ENCODE data around the gene VAV2. TPM values are rescaled to one million over a fixed set of nuclear protein-coding genes. Genes with fewer than 3 reads are reported as not detected.
A peak's percentile ranks its signal among the peaks of the same experiment; 100 is the strongest.

Gene VAV2
- total RNA-seq, 1 donor from 2014 or later, result 21.0 TPM

DNA sequence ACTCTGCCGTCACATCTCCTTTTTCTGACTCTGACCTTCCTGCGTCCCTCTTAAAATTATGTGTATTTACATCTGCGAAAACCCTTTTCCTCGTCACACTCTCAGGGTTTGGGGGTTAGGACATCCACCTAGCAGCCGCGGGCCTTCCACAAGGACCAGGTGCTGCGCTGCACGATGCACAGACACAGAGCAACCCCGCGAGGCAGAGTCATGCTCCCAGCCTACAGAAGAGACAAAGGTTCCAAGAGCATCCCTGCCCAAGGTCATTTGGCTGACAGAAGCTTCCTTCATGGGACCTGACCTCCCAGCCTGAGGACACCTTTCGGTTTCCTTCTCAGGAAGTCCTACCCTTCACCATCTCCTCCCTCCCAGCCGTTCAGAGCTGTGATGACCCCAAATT is 135.3 kb downstream of the VAV2 start:
- DNase-seq (ENCODE audit: low read depth, low spot score), result no peak

DNA sequence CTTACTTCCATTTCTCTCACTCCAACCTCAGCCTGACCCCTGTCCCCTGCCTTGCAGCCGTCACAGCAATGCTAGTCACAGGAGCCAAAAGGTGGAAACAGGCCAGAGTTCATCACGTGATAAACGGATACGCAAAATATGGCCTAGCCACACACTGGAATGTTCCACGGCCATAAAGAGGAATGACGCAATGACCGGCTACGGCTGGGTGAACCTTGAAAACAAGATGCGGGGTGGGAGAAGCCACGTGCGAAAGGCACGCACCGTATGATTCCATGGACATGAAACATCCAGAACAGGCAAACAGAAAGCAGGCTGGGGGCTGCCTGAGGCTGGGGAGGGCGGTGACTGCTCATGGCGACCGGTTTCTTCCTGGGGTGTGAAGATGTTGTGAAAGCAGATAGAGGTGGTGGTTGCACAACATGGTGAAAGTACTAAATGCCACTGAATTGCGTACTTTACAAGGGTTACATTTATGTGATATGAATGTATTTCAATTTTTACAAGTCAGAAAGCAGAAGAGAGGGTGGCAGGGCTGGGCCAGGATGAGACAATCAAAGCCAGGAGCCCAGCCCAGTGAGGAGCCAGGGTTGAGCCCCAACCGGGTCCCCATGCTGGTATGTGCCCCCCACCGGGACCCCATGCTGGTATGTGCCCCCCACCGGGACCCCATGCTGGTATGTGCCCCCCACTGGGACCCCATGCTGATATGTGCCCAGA is 136.2 kb downstream of the VAV2 start:
- DNase-seq (ENCODE audit: low read depth, low spot score), result no peak

DNA sequence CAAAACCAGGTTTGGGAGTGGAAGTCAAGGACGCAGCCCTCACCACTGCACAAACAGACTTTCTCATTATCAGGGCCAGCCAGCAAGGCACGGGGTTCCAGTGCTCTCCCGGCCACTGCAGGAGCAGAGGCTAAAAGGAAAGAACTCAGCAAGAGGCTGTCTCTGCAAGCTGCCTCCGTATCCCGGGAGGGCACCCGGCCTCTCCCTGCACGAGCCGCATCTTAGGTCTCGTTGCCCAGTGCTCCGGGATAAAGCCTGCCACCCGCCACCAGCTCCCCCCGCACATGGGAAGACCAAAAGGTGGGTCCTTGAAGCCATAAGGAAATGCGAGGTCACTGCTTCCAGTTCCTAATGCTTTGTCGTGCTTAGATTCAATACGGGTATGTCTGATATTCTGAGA is 136.8 kb downstream of the VAV2 start:
- no peak for DNase-seq (ENCODE audit: low read depth, low spot score)

DNA sequence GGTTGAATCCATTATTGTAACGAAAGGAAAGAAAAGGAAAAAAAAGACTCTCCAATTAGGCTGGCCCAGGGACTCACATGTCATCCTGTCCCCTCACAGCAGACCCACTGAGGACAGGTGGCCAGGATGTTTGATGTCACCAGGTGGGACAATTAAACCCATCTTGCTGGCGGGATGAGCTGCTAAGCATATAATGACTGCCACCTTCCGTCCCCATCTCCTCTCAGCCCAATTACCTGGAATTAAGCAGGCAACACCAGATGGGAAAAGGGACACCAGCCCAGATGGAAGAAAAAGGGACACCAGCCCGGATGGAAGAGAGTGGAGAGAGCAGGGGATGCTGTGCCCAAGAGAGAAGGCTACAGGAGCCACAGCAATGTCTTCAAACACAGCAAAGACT is 137.4 kb downstream of the VAV2 start:
- DNase-seq (ENCODE audit: low read depth, low spot score), result no peak

DNA sequence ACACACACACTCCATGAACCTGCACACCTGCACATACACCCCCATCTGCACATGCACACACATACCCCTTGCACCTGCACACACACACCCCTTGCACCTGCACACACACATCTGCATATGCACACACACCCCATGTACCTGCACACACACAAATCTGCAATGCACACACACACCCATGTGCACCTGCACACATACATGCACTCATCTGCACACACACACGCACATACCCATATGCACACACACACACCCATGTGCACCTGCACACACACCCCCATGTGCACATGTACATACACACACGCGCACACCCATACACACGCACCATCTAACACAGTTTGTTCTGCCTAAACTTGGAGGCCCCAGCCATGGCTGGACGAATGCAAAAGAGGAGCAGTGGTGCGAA is 138.1 kb downstream of the VAV2 start:
- no peak for DNase-seq (ENCODE audit: low read depth, low spot score)

DNA sequence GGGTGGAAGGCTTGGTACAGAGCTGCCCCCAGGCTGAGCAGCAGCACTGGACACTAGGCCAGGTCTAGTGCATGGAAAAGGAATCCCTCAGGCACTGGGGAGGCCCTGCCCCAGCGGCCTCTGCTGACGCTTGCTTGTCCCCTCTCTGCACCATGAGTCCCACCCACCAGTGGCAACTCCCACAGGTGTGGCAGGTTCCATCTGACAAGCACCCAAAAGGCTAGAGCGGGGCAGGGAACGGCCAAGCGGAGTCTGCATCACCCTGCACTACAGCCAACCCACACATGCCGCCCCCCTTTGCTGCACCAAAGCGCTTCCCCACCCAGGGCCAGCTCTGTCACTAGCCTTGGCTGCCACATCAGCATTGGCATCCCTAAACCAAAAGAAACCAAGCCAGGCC is 138.8 kb downstream of the VAV2 start:
- no peak for DNase-seq (ENCODE audit: low read depth, low spot score)

DNA sequence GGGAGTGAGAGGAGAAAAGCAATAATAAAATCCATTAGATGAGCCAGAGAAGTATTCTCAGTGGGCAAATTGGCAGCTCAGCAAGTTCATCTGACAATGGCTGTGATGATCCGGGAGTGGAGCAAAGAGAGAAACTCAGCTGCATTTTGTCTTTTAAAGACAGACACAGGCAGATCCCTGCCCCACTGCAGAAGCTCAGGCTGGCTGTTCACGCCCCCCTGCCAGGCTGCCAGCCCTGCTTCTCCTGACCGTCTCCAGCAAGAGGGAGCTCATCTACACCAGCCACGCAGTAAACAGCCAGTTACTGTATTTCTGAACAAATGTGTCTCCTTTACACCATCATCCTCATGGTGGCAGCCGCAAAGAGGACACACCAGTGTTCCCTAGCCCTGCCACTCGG is 139.7 kb downstream of the VAV2 start:
- no peak for DNase-seq (ENCODE audit: low read depth, low spot score)

DNA sequence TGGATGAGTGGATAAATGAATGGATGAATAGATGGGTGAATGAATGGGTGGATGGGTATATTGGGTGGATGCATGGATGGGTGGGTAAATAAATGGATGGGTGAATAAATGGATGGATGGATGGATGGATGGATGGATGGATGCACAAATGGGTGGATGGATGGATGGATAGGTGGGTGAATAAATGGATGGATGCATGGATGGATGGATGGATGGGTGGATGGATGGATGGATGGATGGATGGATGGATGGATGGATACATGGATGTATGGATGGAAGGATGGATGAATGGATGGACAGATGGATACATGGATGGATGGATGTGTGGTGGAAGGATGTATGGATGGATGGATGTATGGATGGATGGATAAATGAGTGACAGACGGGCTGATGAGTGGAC is 140.4 kb downstream of the VAV2 start:
- DNase-seq (ENCODE audit: low read depth, low spot score), result no peak

DNA sequence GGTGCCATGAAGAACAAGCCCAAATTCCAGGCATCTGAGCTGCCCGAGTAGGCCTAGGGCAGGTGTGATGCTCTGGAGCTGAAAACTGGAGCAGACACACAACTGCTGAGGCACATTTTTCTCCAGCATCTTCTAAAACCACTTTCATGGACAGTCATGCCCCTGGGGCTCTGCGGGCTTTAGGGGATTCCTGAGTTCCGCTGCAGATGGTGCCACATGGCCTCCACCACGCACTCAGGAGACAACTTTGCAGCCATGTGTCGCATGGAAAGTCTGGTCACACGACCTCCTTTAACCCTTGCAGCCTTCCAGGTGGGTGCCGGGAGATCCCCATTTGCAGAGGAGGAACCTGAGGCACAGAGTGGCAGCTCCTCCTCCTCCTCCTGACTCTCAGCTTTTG is 141.2 kb downstream of the VAV2 start:
- no peak for DNase-seq (ENCODE audit: low read depth, low spot score)

DNA sequence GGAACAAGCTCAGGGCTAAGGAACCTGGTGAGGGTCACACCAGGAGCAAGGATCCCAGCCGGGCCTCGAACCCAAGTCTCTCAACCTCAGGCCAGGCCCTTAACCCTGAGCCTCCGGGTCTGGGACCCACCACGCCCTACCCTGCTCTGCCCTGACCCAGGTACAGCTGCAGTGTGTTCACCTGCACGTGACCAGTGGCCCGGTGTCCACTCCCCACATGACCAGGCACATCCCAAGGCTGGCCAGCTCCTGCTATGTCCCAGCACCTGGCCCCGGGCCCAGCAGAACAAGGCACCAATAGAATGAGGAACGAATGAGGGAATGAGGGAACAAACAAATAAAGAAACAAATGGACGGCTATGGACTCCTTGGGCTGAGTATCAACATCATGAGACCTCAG is 142.0 kb downstream of the VAV2 start:
- DNase-seq (ENCODE audit: low read depth, low spot score), result no peak

DNA sequence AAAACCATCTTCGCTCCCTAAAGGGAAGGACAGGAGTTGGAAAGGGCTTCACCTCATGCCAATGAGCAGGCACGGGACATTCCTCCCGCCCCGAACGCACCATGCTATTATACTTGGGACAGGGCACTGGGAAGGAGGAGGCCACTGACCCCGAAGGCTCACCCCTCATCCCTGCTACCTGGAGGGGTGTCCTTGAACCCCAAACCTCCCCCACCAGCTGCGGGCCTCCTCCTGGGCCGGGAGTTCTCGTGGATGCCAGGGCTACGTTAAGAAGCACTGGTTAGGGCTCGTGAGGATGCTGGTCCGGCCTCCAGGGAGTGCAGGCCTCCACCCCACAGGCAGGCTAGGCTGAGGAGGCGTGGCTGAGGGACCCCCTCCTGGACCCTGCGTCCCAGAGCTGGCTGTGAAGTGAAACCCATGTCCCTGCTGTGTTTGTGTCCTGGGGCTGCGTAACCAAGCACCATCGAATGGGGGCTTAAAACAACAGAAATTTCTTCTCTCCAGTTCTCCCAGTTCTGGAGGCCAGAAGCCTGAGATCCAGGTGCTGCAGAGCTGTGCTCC is 142.9 kb downstream of the VAV2 start:
- DNase-seq (ENCODE audit: low read depth, low spot score), result no peak

DNA sequence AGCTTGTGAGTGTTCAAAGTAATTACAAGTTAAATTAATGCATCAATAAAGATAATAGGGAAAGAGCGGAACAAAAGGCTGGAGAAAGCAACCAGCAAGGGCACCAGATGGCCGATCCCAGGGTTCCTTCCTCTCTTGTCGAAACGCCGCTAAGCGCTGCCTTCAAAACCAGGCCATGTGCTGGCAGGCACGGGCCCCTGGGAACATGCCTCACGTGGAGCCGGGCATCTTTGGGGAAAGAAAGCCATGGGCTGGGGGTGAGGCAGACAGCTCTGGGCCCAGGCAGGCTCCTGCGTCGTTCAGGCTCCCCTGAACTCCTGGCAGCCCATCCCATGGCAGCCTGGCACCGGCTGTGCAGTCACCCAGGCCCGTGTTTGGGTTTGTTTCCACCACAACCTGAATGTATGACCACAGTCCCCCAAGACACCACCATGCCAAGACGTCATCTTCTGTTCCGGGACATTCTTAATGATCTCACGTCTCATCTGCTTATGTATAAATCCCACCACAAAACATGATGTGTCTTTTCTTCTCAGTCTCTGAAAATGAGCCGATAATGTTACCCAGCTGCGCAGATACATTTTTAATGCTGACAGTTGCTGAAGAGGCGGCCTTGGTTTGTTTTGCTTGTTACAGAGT is 143.5 kb downstream of the VAV2 start:
- no peak for DNase-seq (ENCODE audit: low read depth, low spot score)

DNA sequence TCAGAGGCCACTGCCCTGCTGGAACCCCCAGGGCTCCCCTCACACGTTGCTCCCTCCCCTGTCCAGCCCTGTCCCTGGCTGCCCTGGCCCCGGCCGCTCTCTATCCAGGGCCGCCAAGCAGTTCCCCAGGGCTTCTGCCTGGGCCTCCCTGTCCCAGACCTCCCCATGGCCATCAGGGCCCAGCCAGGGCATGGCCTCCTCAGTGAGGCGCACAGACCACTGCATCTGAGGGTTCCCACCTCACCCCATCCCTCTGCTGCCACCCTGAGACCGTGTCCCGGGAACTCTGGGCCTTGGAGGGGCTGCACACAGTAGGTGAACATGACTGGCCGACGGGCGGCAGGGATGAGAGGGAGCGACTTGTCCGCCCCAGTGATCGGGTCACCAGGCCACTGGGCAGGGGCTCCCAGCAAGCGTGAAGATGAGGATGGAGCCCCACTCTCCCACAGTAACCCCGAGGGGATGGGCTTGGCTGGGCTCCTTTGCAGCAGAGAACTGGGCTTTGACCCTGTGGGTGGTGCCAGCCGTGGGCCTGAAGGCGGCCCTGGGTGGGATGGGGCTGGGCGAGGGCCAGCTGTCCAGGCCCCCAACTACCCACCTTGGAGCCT is 145.5 kb downstream of the VAV2 start:
- no peak for DNase-seq (ENCODE audit: low read depth, low spot score)

DNA sequence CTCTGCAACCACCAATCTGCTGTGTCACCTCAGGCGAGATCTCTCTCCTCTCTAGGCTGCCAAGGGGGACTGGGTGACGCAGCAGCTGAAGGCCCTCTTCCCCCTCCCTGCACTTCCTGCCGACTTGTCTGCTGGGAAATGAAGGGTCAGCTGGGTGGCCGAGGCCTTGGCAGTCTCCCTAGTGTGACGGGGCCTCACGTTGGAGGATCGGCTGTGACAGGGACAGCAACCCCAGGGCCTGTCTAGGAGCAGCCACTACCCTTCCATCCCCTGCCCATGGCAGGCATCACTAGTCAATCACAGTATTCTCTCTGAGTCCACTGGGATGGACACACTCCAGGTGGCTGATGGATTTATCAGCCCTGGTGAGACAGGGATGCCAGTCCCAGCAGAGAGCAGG is 146.7 kb downstream of the VAV2 start:
- DNase-seq (ENCODE audit: low read depth, low spot score), result peak; percentile 64

DNA sequence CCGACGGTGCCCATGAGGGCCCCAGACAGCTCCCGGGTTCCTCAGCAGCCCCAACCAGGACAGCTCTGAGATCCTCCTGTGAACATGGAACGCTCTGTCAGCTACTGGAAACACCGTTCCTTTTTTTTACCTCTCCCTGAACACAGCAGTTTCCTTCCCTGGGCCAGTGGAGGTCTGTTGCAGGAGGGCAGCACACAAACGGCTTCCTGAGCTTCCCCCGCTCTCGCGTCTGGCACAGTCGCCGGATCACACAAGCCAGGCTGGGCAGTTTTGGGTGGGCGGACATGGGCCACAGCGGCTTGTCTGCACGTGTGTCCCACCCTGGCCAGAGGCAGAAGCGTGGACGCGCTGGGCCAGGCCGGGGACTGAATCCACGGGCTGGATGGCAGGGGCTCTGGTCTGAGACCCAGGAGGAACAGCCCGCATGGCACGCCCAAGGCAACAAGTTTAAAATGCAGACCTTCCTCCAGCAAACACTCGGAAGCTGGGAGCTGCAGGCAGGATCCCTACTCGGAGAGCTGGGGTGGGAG is 147.2 kb downstream of the VAV2 start:
- DNase-seq (ENCODE audit: low read depth, low spot score), result no peak

DNA sequence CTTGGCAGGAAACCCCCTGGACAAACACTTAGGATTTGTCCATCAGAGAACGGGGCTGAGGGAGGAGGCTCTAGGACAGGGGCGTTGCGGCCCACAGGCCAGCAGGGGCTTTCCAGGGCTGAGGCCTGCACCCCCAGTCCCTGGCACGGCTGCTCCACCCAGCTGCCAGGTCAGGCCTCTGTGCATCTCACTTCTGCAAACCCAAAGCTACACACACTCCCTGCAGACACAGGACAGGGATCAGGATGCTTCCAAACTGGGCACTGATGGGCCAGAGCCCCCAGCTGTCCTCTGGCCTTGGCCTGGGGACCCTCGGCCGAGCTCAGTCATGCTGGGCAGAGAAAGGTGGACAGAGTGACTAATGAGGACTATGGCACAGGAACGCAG is 147.7 kb downstream of the VAV2 start:
- no peak for DNase-seq (ENCODE audit: low read depth, low spot score)

DNA sequence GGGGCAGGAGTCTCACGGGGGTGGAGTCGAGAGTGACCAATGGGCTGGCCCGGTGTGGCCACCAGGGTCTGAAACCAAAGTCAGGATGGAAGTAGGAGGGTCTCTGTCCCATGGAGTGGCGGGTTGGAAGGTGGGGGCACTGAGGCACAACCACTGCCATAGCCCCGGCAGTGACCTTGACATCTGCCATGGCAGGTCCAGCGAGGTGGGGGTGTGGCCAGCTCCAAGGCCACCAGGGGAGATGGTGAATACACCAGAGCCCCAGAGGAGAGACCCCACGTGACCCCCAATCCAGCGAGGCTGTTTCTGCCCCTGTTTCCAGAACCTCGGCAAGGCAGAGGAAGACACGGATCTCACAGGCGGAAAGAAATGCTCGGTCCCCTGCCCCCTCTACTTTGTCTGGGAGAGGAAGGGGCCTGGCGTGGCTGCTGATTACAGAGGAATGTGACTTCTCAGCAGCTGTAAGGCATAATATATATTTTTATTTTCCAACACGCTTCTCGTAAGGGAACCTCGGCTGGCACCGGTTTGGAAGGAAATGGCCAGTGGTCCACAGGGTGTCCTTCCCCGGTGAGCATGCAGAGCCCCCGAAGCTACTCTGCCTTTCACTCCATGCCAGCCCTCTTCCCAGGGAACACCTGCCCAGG is 148.2 kb downstream of the VAV2 start:
- no peak for DNase-seq (ENCODE audit: low read depth, low spot score)

DNA sequence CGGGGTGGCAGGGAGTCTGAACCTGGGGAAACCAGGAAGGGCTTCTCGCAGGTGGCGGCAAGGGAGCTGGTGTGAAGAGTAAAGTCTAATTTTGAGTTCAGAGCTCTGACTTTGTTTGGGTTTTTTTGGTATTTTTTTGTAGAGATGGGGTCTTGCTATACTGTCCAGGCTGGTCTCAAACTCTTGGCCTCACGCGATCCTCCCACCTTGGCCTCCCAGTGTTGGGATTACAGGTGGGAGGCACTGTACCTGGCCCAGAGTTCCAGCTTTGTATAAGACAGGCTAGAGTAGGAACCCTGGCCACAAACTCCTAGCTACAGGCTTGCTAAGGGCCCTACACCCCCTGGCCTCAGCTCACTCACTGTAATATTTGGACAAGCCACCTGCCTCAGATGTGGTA is 148.9 kb downstream of the VAV2 start:
- DNase-seq (ENCODE audit: low read depth, low spot score), result no peak

DNA sequence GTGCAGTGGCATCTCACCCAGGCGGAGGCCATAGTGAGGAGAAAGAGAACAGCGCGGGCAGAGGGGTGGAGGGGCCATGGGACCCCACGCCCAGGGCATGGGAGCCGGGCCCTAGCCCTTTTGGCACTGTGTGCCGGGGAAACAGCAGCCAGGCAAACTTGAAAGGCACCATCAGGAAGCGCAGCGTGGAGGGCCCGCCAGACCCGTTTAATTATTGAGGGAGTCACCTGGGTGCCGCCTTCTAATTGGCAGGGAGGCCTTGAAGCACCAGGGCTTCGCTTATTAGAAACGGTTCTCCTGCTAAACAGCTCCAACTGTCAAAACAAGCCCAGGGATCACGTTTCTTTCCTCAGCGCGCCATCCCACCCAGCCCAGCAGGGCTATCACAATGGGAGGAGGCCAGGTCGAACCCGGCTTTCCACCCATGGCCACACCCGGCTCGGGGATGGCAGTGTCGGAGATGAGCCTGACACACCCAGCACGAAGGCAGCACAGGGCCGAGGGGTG is 149.3 kb downstream of the VAV2 start:
- no peak for DNase-seq (ENCODE audit: low read depth, low spot score)

DNA sequence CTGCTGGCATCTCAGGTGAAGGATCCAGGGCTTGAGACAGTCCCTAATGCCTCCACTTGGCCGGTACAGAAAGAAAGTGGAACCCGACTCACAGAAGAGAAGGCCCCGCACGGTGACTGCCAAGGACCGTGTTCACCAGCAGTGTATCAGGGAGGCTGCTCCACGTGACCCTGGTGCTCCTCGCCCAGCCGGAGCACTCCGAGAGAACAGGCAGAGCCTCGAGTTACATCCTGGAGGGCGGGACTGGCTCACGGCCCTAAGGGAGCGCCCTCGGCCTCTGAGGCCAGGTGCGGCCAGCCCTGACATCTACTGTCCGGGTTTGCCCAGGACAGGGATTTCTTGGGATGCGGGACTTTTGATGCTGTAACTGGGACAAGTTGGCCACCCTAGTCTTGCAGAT is 149.9 kb downstream of the VAV2 start:
- no peak for DNase-seq (ENCODE audit: low read depth, low spot score)

DNA sequence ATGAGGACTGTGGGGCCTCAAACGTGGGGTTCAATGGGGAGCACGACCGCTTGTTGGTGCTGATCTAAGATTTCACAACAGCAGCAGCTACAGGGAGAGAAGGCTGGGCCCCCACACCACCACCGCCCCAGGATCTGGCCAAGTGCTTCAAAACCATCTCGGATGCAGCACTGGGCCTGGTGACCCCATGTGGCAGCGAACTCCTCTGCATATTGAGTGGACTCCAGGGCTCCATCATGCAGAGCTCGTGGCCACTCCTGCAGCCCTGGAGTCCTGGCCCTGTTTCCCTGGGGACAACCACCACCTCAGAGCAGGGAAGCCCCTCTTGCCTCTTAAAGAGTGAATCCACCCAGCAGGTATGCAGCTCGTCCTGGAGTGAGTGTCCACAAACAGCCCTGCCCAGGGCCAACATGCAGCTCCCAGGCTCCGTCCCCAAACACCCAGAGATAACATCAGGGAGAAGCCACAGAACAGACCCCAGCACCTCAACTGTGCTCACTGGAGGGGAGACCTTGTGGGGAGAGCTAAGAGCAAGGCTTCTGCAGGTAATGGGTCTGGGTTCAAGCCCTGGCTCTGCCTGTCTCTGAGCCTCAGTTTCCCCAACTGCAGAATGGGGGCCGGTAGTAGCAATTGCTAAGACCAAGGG is 150.8 kb downstream of the VAV2 start:
- no peak for DNase-seq (ENCODE audit: low read depth, low spot score)

All from pulmonary artery endothelial cell (primary cell).